Stimulated activated naive CD4-positive, alpha-beta T cell treated with Interleukin-2 at 50 U/mL for 16 hours (primary cell): ENCODE data around the gene BRWD1.

Source experiments
- DNase-seq: peaks from one replicate; lab custom pipeline; 2025; lab: John Stamatoyannopoulos, UW

BRWD1 gene

GRCh38 chr21:39313571-39314142, at the start of gene BRWD1:
BRWD1 (minus strand) TSS chr21:39313632; CDS start chr21:39313491, 141 bp downstream.
- peak; percentile 80 for DNase-seq

DNA sequence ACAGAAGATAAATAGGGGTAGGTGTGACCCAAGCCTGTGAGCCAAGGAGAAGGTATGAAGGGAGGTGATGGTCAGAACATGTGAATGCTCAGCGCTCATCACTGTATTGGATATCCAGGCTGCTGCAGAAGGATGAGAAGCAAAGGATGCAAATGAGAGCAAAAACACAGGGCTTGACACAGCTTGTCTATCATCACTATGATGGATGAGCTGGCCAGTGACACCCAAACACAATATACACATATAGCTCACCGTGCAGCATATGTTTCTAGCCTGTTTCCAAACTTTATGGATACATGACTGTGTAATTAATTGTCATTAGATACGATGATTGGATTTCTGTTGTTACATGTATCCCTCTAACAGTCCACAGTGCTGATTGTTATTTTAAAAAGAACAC, 49.3 kb upstream of the BRWD1 start:
- DNase-seq = no peak

GRCh38 chr21:39359382-39359781, 46.0 kb upstream of the BRWD1 start:
- no peak for DNase-seq

- no peak for DNase-seq
Measured at GRCh38 chr21:39353295-39353694, 39.9 kb upstream of the BRWD1 start.

- DNase-seq = no peak
Measured at GRCh38 chr21:39350094-39351005, 36.9 kb upstream of the BRWD1 start.

- peak; percentile 97 for DNase-seq
Measured at GRCh38 chr21:39349211-39350093, 36.0 kb upstream of the BRWD1 start.

GRCh38 chr21:39348355-39349210, 35.2 kb upstream of the BRWD1 start, which contains the start of gene HMGN1:
HMGN1 (minus strand) TSS chr21:39349088; CDS start chr21:39348917, 171 bp downstream.
- DNase-seq = peak; percentile 97

DNA sequence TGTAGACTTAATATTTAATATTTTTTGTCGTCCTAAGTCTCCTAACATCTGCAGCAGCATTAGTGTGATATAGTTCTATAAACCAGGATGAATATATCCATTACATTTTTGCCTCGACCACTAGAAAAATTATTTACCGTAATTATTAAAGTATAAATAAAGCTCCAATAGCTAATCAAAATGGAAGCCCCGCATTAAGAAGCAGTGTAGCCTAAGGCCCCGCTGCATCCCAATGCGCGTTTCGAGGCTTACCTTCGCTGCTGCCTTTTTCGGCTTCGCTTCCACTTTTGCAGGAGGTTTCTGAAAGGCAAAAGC, 34.6 kb upstream of the BRWD1 start:
- DNase-seq = peak; percentile 45

DNA sequence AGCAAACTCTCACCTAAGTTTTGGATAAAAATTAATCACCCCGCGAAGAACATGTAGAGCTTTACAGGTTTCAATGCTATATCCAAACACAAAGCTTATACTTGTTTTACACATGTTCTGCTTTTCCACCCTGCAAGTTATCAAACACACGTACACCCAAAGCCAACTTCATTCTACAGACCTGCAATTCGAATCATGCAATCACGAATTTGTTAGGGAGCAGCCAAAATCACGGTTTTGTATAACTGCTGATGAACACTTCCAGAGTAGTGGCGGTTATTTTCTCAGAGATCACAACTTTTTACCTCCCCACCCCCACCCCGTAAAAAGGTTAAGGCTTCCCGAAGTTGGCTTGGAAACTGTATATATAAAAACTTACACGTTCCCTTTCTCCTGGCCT, 34.1 kb upstream of the BRWD1 start:
- DNase-seq = no peak

GRCh38 chr21:39346671-39347331, 33.4 kb upstream of the BRWD1 start:
- no peak for DNase-seq

DNA sequence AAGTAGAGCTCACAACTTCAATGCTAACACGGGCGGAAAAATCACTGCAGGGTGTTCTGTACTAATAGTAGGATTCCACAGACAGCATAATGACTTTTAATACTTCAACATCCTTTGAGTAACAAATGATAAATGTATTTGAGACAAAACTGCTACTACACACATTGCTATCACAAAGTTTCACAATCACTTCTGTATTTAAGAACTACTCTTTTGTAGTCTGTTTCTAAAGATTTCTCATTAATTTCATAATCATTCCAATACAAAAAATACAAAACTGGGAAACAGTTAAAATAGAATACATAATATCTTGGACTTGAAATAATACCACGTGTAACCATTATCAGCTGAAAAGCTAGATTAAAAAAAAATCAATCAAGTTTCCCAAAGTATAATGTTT, 32.8 kb upstream of the BRWD1 start:
- DNase-seq = no peak

DNA sequence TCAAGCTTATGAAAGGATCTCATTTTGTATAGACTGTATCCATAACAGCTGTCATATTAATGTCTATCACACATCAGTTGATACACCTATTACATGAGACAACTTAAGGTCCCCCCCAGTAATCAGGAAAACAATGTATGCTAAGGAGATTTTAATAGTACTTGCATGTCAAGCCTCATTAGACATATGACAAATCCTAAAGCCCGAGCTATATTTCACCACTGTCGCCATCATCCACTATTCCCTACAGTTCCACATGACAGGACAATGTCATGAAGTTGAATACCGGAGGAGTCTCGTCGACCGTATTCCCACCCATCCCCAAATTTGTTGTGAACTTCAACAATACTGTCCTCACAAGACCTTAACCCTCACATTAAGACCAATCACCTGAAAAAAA, 32.0 kb upstream of the BRWD1 start:
- no peak for DNase-seq

- DNase-seq = no peak
Measured at GRCh38 chr21:39344848-39345247, 31.4 kb upstream of the BRWD1 start.

DNA sequence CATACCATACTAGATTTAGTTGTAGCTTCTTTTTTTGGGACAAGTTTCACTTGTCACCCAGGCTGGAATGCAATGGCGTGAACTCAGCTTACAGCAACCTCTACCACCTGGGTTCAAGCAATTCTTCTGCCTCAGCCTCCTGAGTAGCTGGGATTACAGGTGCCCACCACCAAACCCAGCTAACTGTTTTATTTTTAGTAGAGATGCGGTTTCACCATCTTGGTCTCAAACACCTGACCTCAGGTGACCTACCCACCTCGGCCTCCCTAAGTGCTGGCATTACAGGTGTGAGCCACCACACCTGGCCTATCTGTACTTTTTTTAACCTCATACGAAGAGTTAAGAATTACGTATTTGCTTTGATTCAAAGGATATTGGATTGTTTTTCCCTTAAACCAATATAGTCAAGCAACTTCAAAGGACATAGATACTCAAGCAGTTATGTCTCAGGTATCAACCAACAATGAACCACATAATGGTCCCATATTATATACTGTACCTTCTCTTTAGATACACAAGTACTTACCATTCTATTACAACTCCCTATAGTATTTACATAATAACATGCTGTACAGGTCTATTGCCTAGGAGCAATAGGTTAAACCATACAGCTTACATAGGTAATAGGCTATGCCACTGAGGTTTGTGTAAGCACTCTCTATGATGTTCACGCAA, 28.0 kb upstream of the BRWD1 start:
- DNase-seq = no peak

GRCh38 chr21:39340687-39341086, 27.3 kb upstream of the BRWD1 start:
- DNase-seq = no peak

GRCh38 chr21:39339231-39339630, 25.8 kb upstream of the BRWD1 start:
- DNase-seq = no peak

DNA sequence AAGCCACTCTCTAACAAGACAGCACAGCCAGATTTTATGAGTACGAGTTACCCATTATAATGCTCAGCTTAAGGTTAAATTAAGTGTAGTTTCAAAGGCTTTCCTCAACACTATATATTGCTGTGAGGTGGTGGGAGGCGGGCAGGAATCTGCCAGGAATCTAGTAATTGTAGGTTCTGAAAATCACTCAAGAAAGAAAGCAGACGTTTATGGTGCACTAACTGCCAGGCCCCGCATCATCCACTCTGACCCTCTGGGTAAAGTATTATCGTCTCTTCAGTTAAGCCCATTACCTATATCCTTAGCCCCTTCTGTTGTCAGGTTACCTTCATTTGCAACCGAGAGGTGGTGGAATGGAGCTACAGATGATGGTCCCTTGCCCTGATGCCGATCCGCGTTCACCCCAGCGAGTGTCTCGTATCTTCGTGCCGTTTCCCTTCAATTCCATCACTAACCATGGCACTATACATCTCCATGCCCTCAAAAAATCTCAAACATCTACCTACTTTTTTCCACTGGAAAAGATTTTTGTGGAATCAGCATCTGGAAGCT, 23.1 kb upstream of the BRWD1 start:
- no peak for DNase-seq

- no peak for DNase-seq
Measured at GRCh38 chr21:39334611-39335010, 21.2 kb upstream of the BRWD1 start.

- DNase-seq = no peak
Measured at GRCh38 chr21:39332175-39332574, 18.7 kb upstream of the BRWD1 start.

DNA sequence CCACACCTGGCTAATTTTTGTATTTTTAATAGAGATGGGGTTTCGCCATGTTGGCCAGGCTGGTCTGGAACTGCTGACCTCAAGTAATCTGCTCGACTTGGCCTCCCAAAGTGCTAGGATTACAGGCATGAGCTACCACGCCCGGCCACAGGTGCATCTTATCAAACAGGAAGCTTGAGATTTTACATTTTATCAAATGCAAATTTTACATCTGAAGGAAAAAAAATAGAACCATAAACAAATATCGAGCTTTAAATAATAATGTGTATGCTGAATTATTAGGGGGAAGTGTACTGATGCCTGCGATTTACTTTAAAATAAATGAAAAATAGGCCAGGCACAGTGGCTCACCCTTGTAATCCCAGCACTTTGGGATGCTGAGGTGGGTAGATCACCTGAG, 16.6 kb upstream of the BRWD1 start:
- DNase-seq = no peak
